ENCODE results near the gene UBQLN3.

GRCh38 chr11:5486003-5486402 lies 23.8 kb downstream of the UBQLN3 start:
- no peak for TF ChIP-seq CTCF (IDR thresholded peaks at IDR 0.05; ENCODE audit: poor library complexity, severe bottlenecking)
- no peak for TF ChIP-seq EZH2 (IDR thresholded peaks at IDR 0.05; ENCODE audit: borderline replicate concordance, insufficient read depth, low read length, poor library complexity, severe bottlenecking)
- no peak for TF ChIP-seq TAF1 (IDR thresholded peaks at IDR 0.05; ENCODE audit: low read depth)
- TF ChIP-seq RAD21 (conservative IDR thresholded peaks at IDR 0.05): no peak
- no peak for TF ChIP-seq MXI1 (conservative IDR thresholded peaks at IDR 0.05; ENCODE audit: poor library complexity, severe bottlenecking)
- no peak for TF ChIP-seq POLR2AphosphoS5 (IDR thresholded peaks at IDR 0.05)
- TF ChIP-seq REST (IDR thresholded peaks at IDR 0.05; ENCODE audit: borderline replicate concordance): no peak
- no peak for TF ChIP-seq EP300 (conservative IDR thresholded peaks at IDR 0.05; ENCODE audit: poor library complexity, severe bottlenecking)
- TF ChIP-seq SMC3 (conservative IDR thresholded peaks at IDR 0.05; ENCODE audit: poor library complexity): no peak
